Nephron progenitor cell (in vitro differentiated cells): ENCODE measurements around the gene TMEM127.

ENCODE experiments used
- DNase-seq: peaks from one replicate; pipeline ENCODE4 v3.0.0; 2021
- H3K27ac Mint-ChIP-seq: 2 replicates; pipeline ENCODE4 v1.8.0; 2021; ENCODE audit warnings: mild to moderate bottlenecking, moderate library complexity, mixed read lengths
- H3K27me3 Mint-ChIP-seq: 2 replicates; pipeline ENCODE4 v1.8.0; 2021; ENCODE audit warnings: mild to moderate bottlenecking, low read depth, mixed read lengths; ENCODE audit not compliant: poor library complexity
- H3K36me3 Mint-ChIP-seq: 2 replicates; pipeline ENCODE4 v1.8.0; 2021; ENCODE audit warnings: low read depth, mixed read lengths
- H3K4me1 Mint-ChIP-seq: 2 replicates; pipeline ENCODE4 v1.8.0; 2021; ENCODE audit warnings: mixed read lengths
- H3K4me3 Mint-ChIP-seq: 2 replicates; pipeline ENCODE4 v1.8.0; 2021; ENCODE audit warnings: mild to moderate bottlenecking, moderate library complexity, mixed read lengths
- H3K9me3 Mint-ChIP-seq: 2 replicates; pipeline ENCODE4 v1.8.0; 2021; ENCODE audit warnings: mild to moderate bottlenecking, moderate library complexity, mixed read lengths
- TF ChIP-seq, protein P1 (sequence below): fragments of 200-600 bp; sonication (generic); IDR thresholded peaks from 2 replicates; pipeline ENCODE4 v1.5.0; 2021; ENCODE audit warnings: antibody characterized with exemption

Gene TMEM127

DNA sequence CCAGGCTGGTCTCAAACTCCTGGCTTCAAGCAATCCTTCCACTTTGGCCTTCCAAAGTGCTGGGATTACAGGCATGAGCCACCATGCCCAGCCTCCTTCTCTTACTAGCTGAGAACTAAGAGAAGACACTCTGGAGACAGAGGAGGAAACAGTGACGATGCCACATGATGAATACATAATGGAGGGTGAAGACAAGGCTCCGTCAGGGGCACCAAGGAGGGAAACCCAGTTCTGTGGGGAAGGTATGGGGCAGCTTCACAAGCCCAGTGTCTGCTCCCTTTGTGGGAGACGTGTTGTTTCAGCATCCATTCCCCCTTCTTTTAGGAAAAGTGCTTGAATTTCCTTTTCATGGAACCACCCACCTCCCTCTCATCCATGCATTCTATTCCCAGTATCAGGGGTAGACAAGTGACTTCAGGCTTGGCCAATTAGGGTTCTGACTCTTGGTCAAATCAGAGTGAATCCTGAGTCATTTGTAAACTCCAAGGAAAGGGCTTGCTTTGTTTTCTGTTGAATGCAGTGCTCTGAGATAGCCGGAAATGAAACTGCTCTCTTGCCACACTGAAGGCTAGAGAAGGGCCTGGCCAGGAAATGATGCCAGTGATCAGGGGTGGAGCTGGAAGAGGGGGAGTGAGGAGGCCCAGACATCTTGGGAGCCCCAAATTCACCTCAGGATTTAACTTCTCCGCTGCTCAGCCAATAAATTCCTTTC lies 23.7 kb downstream of the TMEM127 start:
- Mint-ChIP-seq H3K4me3 (no peak overlapping the region), H3K4me1 (peaks cover 21% of the 10 kb centered on the region), H3K27ac (no peak overlapping the region), H3K27me3 (peaks cover 10% of the 10 kb centered on the region), H3K36me3 (peaks cover 16% of the 10 kb centered on the region), H3K9me3 (no peaks in the 10 kb centered on the region)
- TF ChIP-seq, protein P1, sequence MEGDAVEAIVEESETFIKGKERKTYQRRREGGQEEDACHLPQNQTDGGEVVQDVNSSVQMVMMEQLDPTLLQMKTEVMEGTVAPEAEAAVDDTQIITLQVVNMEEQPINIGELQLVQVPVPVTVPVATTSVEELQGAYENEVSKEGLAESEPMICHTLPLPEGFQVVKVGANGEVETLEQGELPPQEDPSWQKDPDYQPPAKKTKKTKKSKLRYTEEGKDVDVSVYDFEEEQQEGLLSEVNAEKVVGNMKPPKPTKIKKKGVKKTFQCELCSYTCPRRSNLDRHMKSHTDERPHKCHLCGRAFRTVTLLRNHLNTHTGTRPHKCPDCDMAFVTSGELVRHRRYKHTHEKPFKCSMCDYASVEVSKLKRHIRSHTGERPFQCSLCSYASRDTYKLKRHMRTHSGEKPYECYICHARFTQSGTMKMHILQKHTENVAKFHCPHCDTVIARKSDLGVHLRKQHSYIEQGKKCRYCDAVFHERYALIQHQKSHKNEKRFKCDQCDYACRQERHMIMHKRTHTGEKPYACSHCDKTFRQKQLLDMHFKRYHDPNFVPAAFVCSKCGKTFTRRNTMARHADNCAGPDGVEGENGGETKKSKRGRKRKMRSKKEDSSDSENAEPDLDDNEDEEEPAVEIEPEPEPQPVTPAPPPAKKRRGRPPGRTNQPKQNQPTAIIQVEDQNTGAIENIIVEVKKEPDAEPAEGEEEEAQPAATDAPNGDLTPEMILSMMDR, result no peak
- no peak for DNase-seq

DNA sequence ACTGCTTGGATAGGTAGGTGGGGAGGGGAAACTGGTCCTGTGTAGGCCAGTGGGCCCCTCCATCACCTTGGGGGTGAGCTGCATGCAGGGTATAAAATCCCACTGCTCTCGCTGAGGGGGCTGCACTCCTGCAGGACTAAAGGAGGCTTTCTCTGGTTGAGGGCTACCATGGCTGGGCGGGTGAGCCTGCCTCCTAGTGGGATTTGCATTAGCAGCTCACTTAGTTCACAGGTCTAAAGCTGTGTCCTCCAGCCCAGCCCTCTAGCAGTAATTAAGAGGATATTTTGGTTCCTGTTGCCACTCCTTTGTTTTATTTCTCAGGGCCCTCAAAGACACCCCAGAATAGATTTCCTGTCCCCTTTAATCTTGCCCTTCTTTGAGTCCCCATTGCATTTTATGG lies 24.6 kb downstream of the TMEM127 start:
- no peak for DNase-seq
- no peak overlapping the region for H3K4me3 Mint-ChIP-seq
- no peaks in the 10 kb centered on the region for H3K9me3 Mint-ChIP-seq
- H3K27me3 Mint-ChIP-seq, result peaks cover 10% of the 10 kb centered on the region
- no peak overlapping the region for H3K27ac Mint-ChIP-seq
- TF ChIP-seq, protein P1, result no peak
- H3K4me1 Mint-ChIP-seq, result peaks cover 12% of the 10 kb centered on the region
- H3K36me3 Mint-ChIP-seq, result peaks cover 16% of the 10 kb centered on the region

DNA sequence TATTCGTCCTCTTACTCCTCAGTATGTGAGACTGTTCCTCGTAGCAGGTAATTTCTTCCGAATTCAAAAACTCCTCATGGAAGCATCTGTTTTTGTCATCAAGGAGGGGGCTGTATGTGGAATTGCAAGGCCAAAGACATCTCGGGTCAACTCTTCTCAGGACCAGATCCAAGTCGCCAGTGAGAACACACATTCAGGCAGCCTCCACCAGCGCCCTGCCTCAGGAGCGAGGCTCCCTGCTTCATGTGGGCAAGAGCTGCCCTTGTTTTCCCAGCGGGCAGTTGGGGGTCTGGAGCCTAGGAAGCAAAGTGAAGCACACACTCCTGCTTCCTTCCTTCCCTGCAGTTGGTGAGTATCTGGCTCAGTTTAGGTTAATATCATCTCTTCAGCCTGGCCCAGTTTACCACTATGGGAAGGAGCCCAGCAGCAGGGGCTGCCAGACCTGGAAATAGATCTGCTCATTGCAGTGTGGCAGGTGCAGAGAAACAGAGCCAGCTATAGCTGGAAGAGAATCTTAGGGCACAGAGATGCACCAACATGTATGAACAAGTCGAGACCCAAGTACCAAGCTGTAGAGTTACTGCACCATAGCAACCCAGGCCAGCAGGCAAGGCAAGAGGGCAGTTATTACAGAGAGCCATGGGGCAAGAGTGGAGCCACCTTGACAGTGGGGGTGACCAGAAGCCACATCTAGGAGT lies 25.3 kb downstream of the TMEM127 start:
- H3K27ac Mint-ChIP-seq, result no peak overlapping the region
- H3K27me3 Mint-ChIP-seq, result peaks cover 10% of the 10 kb centered on the region
- DNase-seq, result no peak
- TF ChIP-seq, protein P1, result no peak
- no peaks in the 10 kb centered on the region for H3K9me3 Mint-ChIP-seq
- H3K4me3 Mint-ChIP-seq, result no peak overlapping the region
- H3K4me1 Mint-ChIP-seq, result peaks cover 5% of the 10 kb centered on the region
- peaks cover 11% of the 10 kb centered on the region for H3K36me3 Mint-ChIP-seq

DNA sequence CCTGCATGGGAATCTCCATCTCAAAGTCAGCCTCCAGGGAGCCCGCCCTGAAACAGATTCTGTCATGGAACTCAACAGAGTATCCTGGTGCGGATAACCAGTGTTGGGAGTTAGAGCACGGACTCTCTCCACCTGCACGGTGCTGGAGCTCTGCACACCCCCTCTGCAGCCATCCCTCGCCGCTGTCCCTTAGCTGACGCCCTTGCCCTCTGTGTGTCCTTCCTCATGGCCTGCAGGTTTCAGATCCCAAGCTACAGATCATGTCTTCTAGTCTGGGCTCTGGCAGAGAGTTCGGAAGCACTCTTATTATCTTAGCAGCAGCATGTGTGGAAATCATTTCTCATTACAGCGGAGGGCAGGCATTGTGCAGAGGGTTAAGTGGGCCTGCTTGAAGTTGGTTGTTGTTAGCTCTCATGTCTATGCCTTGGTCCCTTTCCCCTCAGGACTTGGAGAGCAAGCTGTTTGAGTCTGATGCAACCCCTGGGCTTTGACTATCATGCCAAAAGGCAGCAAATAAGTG lies 26.0 kb downstream of the TMEM127 start:
- Mint-ChIP-seq H3K36me3 (peaks cover 7% of the 10 kb centered on the region), H3K27me3 (peaks cover 10% of the 10 kb centered on the region), H3K4me1 (peaks cover 4% of the 10 kb centered on the region), H3K4me3 (no peak overlapping the region), H3K9me3 (no peaks in the 10 kb centered on the region), H3K27ac (no peak overlapping the region)
- no peak for DNase-seq
- TF ChIP-seq, protein P1, result no peak

DNA sequence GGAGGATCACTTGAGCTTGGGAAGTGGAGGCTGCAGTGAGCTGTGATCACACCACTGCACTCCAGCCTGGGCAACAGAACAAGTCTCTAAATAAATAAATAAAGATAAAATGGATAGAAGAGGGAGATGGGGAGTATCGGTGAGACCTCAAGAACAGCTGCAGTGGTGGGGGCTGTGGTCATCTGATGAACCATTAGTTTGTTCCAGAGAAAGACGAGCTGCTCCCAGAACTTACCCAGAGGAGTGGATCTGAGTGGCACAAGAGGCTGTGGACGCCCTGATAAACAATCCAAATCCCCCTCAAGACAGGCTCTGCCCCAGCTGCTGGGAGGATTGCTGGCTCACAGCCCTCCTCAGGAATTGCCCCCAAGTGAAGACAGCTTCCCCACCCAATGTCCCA lies 26.7 kb downstream of the TMEM127 start:
- no peak overlapping the region for H3K4me3 Mint-ChIP-seq
- H3K9me3 Mint-ChIP-seq, result no peaks in the 10 kb centered on the region
- peaks cover 4% of the 10 kb centered on the region for H3K36me3 Mint-ChIP-seq
- no peaks in the 10 kb centered on the region for H3K4me1 Mint-ChIP-seq
- peaks cover 4% of the 10 kb centered on the region for H3K27me3 Mint-ChIP-seq
- H3K27ac Mint-ChIP-seq, result no peak overlapping the region
- DNase-seq, result no peak
- TF ChIP-seq, protein P1, result no peak
